Mucosa of gallbladder (tissue), 1 donor: ENCODE data around the gene FICD. TPM values are rescaled to one million over a fixed set of nuclear protein-coding genes. Genes with fewer than 3 reads are reported as not detected.

Experiments used
- DNase-seq: peaks from one replicate; pipeline ENCODE4 v3.0.0-alpha.2; 2020; ENCODE audit warnings: low spot score
- total RNA-seq: library from RNA; stranded (reverse); gene quantifications from one replicate; pipeline ENCODE4 v1.2.1, GENCODE V29; 2021
- donor health status: DM: no; HTN: no; CAD: no.

FICD gene
- total RNA-seq, 1 donor from 2014 or later, result 7.6 TPM

DNA sequence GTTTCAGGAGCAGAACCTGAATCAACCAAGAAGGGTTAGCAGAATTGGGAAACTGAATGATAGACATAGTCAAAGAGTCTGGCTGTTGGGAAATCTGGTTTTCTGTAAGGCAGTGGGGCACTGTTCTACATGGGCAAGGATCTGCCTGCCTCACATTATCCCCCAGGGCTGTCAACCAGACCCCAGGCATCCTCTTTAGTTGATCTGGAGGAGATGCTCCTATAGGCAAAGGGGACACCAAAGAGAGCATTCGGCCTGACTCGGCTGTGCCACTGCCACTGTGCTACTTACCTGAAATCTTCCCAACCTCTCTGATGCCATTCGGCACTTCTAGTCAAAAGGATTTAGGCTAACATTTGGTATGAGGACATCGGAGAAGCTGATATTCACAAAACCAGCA is 51.4 kb downstream of the FICD start:
- DNase-seq, result no peak

DNA sequence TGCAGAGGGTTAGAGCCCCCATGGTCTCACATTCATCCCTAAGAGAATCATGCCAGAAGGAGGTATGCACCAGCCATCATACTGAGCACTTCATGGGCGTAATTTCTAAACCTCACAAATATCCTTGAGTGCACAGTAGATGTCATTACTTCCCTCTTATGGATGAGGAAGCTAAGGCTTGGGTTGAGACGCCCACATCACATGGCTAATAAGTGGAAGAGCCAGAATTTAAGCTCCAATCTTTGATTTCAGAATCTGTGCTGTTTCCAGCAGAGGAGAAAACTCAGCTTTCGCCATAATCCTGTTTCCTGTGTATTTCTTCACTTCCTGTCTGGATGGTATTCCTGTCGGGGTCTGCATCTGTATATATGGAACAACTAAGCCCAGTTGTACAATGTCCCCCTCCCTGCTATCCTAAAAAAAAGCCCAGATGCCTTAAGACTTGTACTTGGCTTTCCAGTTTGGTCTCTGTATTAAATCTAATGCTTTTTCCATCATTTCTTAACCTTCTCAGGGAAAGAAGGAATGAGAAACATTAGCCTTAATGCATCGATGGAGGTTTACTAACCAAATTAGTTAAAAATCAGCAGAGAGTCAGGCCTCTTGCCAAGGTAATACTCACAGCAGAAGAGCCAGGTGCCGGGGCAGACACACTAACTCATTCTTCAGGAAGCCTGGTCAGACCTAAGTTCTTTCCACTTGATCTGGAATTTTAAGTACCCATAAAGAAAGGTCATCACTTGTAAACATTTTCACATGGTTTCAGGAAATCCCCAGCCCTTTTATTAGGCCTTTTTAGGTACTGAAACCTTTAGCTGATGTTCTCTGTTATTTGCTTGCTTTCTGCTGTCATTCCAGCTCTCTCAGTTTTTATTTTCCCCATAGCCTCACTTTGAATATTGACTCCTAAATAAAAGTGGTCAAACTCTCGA is 52.6 kb downstream of the FICD start:
- DNase-seq, result no peak

DNA sequence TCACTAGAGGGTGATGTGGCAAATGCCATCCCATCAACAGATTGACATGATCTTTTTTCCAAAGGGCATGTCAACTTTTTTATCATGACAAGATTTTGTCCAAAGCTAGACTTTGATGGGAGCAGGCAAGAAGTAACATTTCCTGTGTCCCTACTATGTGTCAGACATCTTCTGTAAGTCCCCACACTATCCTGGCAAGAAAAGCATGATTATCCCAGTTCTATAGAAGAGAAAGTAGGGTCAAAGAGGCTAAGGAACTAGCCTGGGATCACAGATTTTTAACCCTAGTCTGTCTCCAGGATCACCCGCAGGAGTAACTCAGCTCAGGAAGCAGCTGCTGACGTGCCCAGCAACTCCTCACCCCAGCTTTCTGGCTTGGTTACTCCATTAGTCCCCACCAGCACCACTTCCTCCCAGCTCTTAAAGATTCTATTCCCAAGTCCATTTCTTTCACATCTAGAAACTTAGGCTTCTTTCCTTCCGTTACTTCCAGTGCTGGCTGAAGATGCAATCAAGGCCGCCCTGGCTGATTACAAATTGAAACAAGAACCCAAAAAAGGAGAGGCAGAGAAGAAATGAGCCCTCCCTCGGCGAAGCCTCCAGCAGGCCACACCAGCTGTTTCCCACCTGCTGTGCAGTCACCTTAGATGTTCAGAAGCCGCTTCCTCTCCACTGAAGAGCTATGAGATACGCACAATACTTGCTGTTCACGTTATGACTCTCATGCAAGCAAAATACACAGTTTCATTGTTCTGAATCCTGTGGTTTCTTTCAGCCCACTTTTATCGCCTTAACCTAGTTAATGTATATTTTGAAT is 53.5 kb downstream of the FICD start:
- no peak for DNase-seq

Other genes with a start within 250 kb of the FICD start
- 8.4 TPM for gene CMKLR1, start 176.0 kb upstream of the FICD start, total RNA-seq
- 42.3 TPM for gene SART3, start 45.9 kb downstream of the FICD start, total RNA-seq
- 129 TPM for gene ISCU, start 47.3 kb downstream of the FICD start, total RNA-seq
- gene TMEM119, start 82.8 kb downstream of the FICD start, total RNA-seq, result 10.6 TPM
- gene SELPLG, start 118.6 kb downstream of the FICD start, total RNA-seq, result 22.4 TPM
- 194 TPM for gene CORO1C, start 216.2 kb downstream of the FICD start, total RNA-seq